GM18505 (cell line): ENCODE results near the gene SLC13A1.
"Not testable (repeated sequence)": the region's sequence is repeated elsewhere in the genome, so short reads cannot be mapped to it uniquely, and the experiment has no call there.

Source experiments
- ATAC-seq: cut with Tn5 transposase; IDR thresholded peaks from one replicate; pipeline ENCODE4 v1.9.1; 2021; ENCODE audit not compliant: unreplicated experiment
- POLR2A ChIP-seq: IDR thresholded peaks from 4 replicates; pipeline ENCODE4 v1.6.1; 2011; ENCODE audit warnings: borderline replicate concordance; ENCODE audit not compliant: insufficient read depth, insufficient read length; ENCODE audit errors: extremely low read depth

SLC13A1 gene, protein sequence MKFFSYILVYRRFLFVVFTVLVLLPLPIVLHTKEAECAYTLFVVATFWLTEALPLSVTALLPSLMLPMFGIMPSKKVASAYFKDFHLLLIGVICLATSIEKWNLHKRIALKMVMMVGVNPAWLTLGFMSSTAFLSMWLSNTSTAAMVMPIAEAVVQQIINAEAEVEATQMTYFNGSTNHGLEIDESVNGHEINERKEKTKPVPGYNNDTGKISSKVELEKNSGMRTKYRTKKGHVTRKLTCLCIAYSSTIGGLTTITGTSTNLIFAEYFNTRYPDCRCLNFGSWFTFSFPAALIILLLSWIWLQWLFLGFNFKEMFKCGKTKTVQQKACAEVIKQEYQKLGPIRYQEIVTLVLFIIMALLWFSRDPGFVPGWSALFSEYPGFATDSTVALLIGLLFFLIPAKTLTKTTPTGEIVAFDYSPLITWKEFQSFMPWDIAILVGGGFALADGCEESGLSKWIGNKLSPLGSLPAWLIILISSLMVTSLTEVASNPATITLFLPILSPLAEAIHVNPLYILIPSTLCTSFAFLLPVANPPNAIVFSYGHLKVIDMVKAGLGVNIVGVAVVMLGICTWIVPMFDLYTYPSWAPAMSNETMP

DNA sequence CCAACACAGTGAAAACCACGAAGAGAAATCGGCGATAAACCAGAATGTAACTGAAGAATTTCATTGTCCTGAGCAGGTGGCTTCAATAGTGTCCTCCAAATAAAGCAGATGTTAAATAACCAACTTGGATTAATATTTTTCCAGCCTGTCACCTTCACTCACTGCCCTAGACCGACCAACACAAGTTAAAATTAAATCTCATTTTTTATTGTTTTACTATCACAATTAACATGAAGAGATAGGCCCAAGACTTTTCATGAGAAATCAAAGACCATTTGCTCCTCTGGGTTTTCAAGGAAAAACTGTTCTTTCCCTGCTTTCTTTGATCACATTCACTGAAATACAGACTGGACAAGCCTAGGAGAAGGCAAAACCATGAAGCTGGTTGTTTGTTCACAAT, at the start of gene SLC13A1:
Gene SLC13A1 (minus strand): TSS at position 87 of the 400 bp plus-strand sequence. CDS start 23 bp downstream, at position 64.
- no peak for ATAC-seq

DNA sequence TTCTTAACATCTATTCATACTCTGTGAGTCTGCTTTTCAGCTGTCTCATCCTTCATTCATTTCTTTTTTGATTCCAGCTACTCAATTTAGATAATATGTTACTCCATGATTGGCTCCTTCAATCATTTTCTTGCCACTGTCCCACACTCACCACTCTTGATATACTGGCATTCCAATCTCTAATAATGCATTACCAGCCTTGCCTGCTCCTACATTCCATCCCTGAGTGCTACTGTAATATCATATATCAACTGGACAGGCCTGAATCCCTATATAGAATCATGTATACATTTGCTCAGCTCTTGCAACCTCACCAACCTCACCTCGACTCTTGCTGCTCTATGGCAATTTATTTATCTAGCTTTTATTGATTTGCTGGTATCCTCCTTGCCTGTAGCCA, 45.0 kb upstream of the SLC13A1 start:
- TF ChIP-seq POLR2A, result no peak
- ATAC-seq, result no peak

More for the DNA sequence above, at the start of gene SLC13A1:
- TF ChIP-seq POLR2A, result no peak

DNA sequence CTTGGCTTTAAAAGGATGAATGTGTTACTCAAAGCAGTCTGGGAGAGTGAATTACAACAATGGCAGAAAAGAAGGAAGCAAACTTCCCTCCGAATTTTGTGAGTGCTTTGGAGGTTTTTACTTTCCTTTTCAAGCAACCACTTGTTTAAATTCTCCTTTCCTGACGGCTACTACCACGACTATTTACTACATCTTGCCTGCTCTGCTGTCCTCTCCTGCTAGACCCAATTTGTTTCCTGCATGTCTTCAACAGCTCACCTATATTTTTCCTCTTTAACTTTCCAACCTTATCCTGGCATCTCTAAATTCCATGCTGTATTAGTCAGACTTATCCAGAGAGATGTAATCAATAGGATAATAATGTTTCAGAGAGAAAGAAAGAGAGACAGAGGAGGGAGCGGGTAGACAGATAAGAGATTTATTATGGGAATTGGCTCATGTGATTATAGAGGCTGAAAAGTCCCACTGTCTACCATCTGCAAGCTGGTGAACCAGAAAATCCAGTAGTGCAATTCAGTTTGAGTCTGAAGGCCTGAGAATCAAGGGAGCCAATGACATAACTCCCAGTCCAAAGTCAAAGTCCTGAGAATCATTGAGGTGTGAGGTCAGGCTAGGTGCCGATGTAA, 42.8 kb upstream of the SLC13A1 start:
- no peak for TF ChIP-seq POLR2A
- no peak for ATAC-seq

DNA sequence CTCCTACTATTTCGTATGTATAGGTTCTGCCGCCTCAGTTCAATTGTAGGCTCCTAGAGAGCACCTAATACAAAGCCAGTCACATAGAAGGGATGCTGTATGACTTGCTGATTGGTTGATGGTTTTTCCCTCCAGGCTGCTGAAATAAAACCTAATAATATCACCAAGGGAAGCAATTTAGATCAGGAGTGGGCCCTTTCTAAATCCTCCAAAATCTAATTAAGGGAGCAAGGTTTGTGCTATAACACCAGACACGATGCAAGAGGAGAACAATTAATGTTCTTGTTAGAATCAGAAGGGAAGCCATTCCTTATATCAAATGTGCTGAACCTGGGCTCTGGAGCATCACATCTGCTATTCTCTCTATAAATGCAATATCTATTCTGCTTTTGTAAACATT, 42.0 kb upstream of the SLC13A1 start:
- ATAC-seq, result no peak

DNA sequence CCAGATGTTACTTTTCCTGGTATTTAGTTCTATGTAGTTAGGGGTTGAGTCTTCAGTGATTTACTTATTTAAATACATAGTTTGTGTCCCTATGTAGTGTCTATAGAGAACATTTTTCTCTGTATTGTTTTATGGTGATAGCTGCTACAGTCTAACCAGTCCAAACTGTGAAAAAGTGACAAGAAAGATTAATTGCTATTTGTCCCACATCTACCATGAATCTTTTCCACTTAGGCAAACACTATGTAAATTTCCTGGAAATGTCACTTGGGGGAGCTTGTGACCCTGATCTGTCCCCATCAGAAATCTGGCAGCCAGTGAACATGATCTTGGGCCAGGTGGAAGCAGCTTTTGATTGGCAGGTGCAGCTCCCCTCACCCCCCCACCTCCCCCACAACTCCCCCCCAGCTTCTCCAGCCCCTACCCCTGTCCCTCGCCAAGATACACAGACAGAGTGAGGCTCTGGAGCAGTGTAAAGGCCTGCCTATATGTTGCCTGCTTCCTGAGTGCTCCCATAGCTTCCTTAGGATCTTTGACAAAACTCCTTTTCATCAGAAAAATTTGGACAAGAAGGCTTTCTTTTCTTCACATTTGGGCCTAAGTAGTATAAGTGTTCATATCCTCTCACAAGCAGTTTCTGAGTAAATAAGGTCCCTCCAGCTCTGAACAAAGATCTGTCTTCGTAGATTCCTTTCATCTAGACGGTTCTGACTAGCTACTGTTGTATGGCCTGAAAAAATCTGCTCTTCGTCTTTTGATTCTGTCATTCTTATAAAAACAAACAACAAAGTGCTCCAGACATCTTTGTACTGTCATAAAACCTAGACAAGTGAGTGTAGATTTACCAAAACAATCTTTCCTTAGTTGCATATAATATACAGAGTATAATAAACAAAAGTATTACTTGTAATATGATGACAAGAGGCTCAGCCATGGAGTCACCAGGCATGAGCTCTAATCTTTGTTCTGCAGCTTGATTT, 31.5 kb upstream of the SLC13A1 start:
- ATAC-seq, result no peak
- no peak for TF ChIP-seq POLR2A

More for the DNA sequence above, 42.0 kb upstream of the SLC13A1 start:
- TF ChIP-seq POLR2A, result no peak

DNA sequence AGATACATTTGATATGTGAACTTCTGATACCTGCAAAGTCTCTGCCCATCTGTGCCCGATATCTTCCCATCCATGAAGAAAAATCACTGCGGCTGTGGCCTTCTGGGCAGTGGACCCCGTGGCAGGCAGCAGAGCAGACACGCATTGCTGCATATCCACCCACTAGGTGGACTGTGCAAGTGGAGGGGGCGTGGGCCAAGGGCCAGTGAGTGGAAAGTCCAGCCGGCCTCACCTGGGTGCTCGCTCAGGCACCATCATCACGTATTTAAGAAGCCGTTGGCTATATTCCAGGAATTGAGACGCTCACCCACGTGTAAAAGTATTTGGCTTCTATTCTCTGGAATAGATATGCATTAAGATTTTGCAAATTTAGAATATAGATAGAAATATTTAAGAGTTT, 30.8 kb upstream of the SLC13A1 start:
- no peak for TF ChIP-seq POLR2A
- no peak for ATAC-seq

DNA sequence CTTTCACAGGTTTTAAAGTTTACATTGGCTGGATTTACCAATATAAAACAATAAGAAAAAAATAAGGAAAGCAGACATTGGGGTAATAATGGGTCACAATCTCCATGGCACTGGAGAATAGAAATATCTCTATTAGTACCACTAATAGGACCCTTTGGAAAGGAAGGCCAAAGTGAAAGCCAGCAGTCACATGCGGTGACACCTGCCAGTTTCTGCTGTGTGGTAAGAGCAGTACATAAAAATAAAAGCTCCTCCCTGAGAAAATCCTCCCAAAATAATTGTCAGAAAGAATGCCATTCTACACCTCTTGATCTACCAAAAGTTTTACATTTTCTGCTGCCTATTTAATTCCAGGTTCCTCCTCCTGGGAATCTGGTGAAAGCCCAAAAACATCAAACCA, 30.4 kb upstream of the SLC13A1 start:
- no peak for ATAC-seq

DNA sequence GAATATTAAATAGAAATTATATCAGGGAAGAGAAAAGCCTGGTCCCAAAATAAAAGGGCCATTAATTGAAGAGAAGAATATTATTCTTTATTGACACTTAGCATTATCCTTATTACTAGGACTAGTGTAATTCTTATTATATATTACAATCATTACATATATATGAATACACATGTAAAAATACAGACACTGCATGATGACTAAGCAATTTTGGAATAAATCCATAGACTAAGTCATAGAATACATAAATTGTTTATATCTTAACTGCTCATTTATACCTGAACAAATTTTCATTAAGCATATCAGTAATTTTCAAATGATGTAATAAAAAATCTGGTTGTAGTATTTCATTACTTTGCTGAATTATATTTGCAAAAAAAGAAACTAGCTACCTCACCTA, 29.7 kb upstream of the SLC13A1 start:
- TF ChIP-seq POLR2A, result no peak
- ATAC-seq, result no peak

More for the DNA sequence above, 30.4 kb upstream of the SLC13A1 start:
- no peak for TF ChIP-seq POLR2A

DNA sequence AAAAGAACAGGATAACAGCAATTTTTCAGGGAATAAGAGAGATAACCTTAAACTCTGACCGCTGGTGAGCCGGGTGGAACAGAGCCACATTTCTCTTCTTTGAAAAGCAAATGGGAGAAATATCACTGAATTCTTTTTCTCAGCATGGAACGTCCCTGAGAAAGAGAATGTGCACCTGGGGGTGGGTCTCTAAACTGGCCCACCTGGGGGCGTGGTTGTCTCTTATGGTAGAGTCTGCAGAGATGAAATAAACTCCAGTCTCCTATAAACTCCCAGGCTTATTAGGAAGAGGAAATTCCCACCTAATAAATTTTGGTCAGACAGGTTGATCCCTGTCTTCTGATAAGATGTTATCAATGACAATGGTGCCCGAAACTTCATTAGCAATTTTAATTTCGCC, 27.9 kb upstream of the SLC13A1 start:
- not testable (repeated sequence) for ATAC-seq

DNA sequence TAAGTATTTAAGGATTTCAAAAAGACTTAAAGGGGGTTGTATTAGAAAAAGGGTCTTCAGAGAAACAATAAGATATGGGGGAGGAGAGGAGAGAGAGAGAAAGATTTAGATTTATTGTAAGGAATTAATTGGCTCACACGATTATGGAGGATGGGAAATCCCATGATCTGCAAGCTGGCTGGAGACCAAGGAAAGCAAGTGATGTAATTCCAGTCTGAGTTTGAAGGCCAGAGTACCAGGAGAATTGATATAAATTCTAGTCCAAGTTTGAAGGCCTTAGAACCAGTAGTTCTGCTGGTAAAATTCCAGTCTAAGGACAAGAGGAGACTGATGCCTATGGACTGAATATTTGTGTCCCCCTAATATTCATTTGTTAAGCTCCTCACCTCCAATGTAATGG, 20.6 kb upstream of the SLC13A1 start:
- no peak for TF ChIP-seq POLR2A
- ATAC-seq, result no peak

DNA sequence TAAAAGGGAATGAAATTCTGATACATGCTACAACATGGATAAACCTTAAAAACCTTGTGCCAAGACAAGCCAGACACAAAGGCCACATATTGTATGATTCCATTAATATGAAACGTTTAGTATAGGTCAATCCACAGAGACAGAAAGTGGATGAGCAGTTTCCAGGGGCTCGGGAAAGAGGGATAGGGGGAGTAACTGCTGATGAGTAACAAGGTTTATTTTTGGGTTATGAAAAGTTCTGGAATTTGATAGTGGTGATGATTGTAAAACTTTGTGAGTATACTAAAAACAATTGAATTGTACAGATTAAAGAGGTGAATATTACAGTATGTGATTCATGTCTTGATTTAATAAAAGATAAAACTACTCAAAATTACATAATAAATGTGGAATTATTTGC, 19.1 kb upstream of the SLC13A1 start:
- TF ChIP-seq POLR2A, result no peak
- no peak for ATAC-seq

DNA sequence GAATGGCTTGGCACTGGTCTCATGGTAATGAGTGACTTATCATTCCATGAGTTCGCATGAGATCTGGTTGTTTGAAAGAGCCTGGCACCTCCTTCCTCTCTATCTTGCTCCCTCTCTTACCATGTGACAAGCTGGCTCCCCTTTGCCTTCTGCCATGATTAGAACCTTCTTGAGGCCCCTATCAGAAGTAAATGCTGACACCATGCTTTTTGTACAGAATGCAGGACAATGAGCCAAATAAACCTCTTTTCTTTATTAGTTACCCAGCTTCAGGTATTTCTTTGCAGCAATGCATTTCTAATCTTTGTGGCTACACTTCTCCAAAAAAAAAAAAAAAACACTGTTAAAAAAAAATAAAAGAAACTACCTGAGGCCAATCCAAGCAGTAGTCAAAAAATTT, 17.1 kb upstream of the SLC13A1 start:
- no peak for TF ChIP-seq POLR2A
- ATAC-seq, result no peak

DNA sequence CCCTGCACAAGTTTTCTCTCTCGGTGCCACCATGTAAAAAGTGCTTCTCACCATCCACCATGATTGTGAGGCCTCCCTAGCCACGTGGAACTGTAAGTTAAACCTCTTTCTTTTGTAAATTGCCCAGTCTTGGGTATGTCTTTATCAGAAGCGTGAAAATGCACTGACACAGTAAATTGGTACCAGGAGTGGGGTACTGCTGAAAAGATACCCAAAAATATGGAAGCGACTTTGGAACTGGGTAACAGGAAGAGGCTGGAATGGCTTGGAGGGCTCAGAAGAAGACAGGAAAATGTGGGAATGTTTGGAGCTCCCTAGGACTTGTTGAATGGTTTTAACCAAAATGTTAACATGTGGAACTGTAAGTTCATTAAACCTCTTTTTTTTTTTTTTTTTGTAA, 15.6 kb upstream of the SLC13A1 start:
- no peak for ATAC-seq
- TF ChIP-seq POLR2A, result no peak
